Mammary epithelial cell (primary cell): ENCODE measurements around the gene CHST3.

ENCODE experiments used
- EZH2 ChIP-seq: IDR thresholded peaks from 2 replicates; pipeline ENCODE4 v1.6.1; 2012; ENCODE audit warnings: low read length, inconsistent platforms, borderline replicate concordance
- TF ChIP-seq, protein P1 (sequence below), 2 donors: IDR thresholded peaks in 1 of 2; conservative IDR thresholded peaks in 1 of 2; 2 replicates each; pipeline ENCODE4 v1.5.1; 2011 to 2012; ENCODE audit warnings: inconsistent platforms in 2 of 2, low read length in 2 of 2, mild to moderate bottlenecking in 2 of 2, control low read depth in 1 of 2, low read depth in 1 of 2; ENCODE audit not compliant: insufficient read depth in 1 of 2; ENCODE audit errors: extremely low read depth in 1 of 2

DNA sequence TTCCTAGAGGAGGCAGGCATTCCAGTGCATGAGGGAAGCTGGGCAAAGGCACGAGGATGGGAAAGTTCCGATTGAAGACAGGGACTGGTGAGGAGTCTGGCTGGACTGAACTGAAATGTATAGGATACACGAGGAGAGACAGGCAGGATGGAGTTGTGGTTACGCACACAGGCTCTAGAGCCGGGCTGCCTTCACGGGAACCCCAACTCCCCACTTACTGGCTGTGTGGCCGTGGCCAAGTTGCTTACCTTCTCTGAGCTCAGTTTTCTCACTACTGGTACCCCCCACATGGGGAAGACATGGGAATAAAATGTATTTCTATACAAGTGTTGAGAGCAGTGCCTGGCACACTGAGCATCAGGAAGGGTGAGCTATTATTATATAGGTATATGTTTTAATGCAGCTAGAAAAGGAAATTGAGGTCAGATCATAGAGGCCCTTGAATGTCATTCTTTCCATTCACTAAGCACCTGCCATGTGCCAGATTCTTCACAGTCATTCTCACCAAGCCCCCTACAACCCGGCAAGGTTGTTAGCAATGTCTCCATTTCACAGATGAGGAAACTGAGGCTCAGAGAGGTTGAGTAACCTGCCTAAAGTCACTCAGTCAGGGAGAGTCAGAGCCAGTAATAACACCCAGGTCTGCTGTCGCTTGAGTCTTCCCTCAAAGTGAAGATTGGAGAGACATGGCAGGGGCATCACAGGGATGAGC is 9.7 kb downstream of the CHST3 start:
- TF ChIP-seq, protein P1, sequence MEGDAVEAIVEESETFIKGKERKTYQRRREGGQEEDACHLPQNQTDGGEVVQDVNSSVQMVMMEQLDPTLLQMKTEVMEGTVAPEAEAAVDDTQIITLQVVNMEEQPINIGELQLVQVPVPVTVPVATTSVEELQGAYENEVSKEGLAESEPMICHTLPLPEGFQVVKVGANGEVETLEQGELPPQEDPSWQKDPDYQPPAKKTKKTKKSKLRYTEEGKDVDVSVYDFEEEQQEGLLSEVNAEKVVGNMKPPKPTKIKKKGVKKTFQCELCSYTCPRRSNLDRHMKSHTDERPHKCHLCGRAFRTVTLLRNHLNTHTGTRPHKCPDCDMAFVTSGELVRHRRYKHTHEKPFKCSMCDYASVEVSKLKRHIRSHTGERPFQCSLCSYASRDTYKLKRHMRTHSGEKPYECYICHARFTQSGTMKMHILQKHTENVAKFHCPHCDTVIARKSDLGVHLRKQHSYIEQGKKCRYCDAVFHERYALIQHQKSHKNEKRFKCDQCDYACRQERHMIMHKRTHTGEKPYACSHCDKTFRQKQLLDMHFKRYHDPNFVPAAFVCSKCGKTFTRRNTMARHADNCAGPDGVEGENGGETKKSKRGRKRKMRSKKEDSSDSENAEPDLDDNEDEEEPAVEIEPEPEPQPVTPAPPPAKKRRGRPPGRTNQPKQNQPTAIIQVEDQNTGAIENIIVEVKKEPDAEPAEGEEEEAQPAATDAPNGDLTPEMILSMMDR (conservative IDR thresholded peaks at IDR 0.05 in 1 of 2, IDR thresholded peaks at IDR 0.05 in 1 of 2; ENCODE audit: extremely low read depth in 1 of 2, insufficient read depth in 1 of 2, low read depth in 1 of 2, low read length in 2 of 2), result no peak
- TF ChIP-seq EZH2, result no peak
